Measurements from ENCODE around the gene SMYD3.

SMYD3 gene

GRCh38 chr1:245933431-245934045 lies 573.5 kb downstream of the SMYD3 start:
- Histone ChIP-seq H3K27ac (replicated peaks) (no peak overlapping the region), H3K27me3 (ENCODE audit: insufficient read depth, poor library complexity, severe bottlenecking) (no peaks in the 10 kb centered on the region), H3K4me3 (replicated peaks; ENCODE audit: insufficient read depth, low read length) (no peak overlapping the region)
- TF ChIP-seq SPI1 (IDR thresholded peaks at IDR 0.05; ENCODE audit: borderline replicate concordance, low read depth) = no peak
- TF ChIP-seq REST (IDR thresholded peaks at IDR 0.05; ENCODE audit: insufficient replicate concordance, low read depth) = no peak
- TF ChIP-seq CTCF (IDR thresholded peaks at IDR 0.05; ENCODE audit: insufficient read depth, low read length) = no peak
- TF ChIP-seq GABPA (IDR thresholded peaks at IDR 0.05; ENCODE audit: low read depth) = no peak
- TF ChIP-seq POLR2AphosphoS5 (IDR thresholded peaks at IDR 0.05; ENCODE audit: low read depth) = no peak
- DNase-seq (ENCODE audit: low read depth in 1 of 2, low spot score in 1 of 2) = no peak

- Histone ChIP-seq H3K27me3 (ENCODE audit: insufficient read depth, poor library complexity, severe bottlenecking) (no peaks in the 10 kb centered on the region), H3K27ac (replicated peaks) (no peak overlapping the region)
- TF ChIP-seq REST (IDR thresholded peaks at IDR 0.05; ENCODE audit: insufficient replicate concordance, low read depth) (no peak), SPI1 (IDR thresholded peaks at IDR 0.05; ENCODE audit: borderline replicate concordance, low read depth) (no peak)
Observed at GRCh38 chr1:245932302-245932972, 574.6 kb downstream of the SMYD3 start.

GRCh38 chr1:245931450-245931849 lies 575.6 kb downstream of the SMYD3 start:
- no peak for TF ChIP-seq SPI1 (IDR thresholded peaks at IDR 0.05; ENCODE audit: borderline replicate concordance, low read depth)

More at GRCh38 chr1:245932302-245932972, 574.6 kb downstream of the SMYD3 start:
- no peak for DNase-seq (ENCODE audit: low read depth in 1 of 2, low spot score in 1 of 2)
- H3K4me3 ChIP-seq (replicated peaks; ENCODE audit: insufficient read depth, low read length) = no peak overlapping the region

GRCh38 chr1:245929224-245929623 lies 577.9 kb downstream of the SMYD3 start:
- TF ChIP-seq REST (IDR thresholded peaks at IDR 0.05; ENCODE audit: insufficient replicate concordance, low read depth) (no peak), CTCF (IDR thresholded peaks at IDR 0.05; ENCODE audit: insufficient read depth, low read length) (no peak), POLR2AphosphoS5 (IDR thresholded peaks at IDR 0.05; ENCODE audit: low read depth) (no peak), GABPA (IDR thresholded peaks at IDR 0.05; ENCODE audit: low read depth) (no peak), SPI1 (IDR thresholded peaks at IDR 0.05; ENCODE audit: borderline replicate concordance, low read depth) (no peak)
- no peak overlapping the region for H3K27ac ChIP-seq (replicated peaks)
- no peak overlapping the region for H3K4me3 ChIP-seq (replicated peaks; ENCODE audit: insufficient read depth, low read length)
- H3K27me3 ChIP-seq (ENCODE audit: insufficient read depth, poor library complexity, severe bottlenecking) = no peaks in the 10 kb centered on the region
- DNase-seq (ENCODE audit: low read depth in 1 of 2, low spot score in 1 of 2) = no peak

More at GRCh38 chr1:245931450-245931849, 575.6 kb downstream of the SMYD3 start:
- DNase-seq (ENCODE audit: low read depth in 1 of 2, low spot score in 1 of 2) = no peak
- Histone ChIP-seq H3K27ac (replicated peaks) (no peak overlapping the region), H3K4me3 (replicated peaks; ENCODE audit: insufficient read depth, low read length) (no peak overlapping the region), H3K27me3 (ENCODE audit: insufficient read depth, poor library complexity, severe bottlenecking) (no peaks in the 10 kb centered on the region)
